IPS-11a (cell line): ENCODE measurements around the gene CDK17.
"Not testable (repeated sequence)": the region's sequence is repeated elsewhere in the genome, so short reads cannot be mapped to it uniquely, and the experiment has no call there.

ENCODE experiments used
- H3K4me3 ChIP-seq: one replicate; pipeline ENCODE4 v1.5.1; 2013; ENCODE audit warnings: low read depth, low read length, control low read depth

The CDK17 gene

GRCh38 chr12:96359328-96359727 is 40.9 kb downstream of the CDK17 start:
- H3K4me3 ChIP-seq, result no peak overlapping the region

- no peak overlapping the region for H3K4me3 ChIP-seq
These were observed 43.4 kb downstream of the CDK17 start for GRCh38 chr12:96356831-96357230.

GRCh38 chr12:96354844-96355534 is 45.2 kb downstream of the CDK17 start:
- no peak overlapping the region for H3K4me3 ChIP-seq

- no peak overlapping the region for H3K4me3 ChIP-seq
These were observed 45.9 kb downstream of the CDK17 start for GRCh38 chr12:96354326-96354725.

- H3K4me3 ChIP-seq, result no peak overlapping the region
These were observed 47.9 kb downstream of the CDK17 start for GRCh38 chr12:96352161-96352835.

GRCh38 chr12:96350982-96351381 is 49.3 kb downstream of the CDK17 start:
- H3K4me3 ChIP-seq, result no peak overlapping the region

GRCh38 chr12:96347130-96347699 is 53.0 kb downstream of the CDK17 start:
- H3K4me3 ChIP-seq, result no peak overlapping the region

- not testable (repeated sequence) for H3K4me3 ChIP-seq
These were observed 53.5 kb downstream of the CDK17 start for GRCh38 chr12:96346716-96347115.

GRCh38 chr12:96344124-96344695 is 56.0 kb downstream of the CDK17 start:
- H3K4me3 ChIP-seq, result no peak overlapping the region

GRCh38 chr12:96343347-96343954 is 56.8 kb downstream of the CDK17 start:
- no peak overlapping the region for H3K4me3 ChIP-seq

- not testable (repeated sequence) for H3K4me3 ChIP-seq
These were observed 60.6 kb downstream of the CDK17 start for GRCh38 chr12:96339666-96340065.

GRCh38 chr12:96338852-96339471 is 61.3 kb downstream of the CDK17 start:
- H3K4me3 ChIP-seq, result no peak overlapping the region

GRCh38 chr12:96337953-96338352 is 62.3 kb downstream of the CDK17 start:
- no peak overlapping the region for H3K4me3 ChIP-seq

GRCh38 chr12:96336489-96336888 is 63.8 kb downstream of the CDK17 start:
- H3K4me3 ChIP-seq, result no peak overlapping the region

- H3K4me3 ChIP-seq, result no peak overlapping the region
These were observed 65.0 kb downstream of the CDK17 start for GRCh38 chr12:96335270-96335669.

GRCh38 chr12:96334502-96334901 is 65.7 kb downstream of the CDK17 start:
- H3K4me3 ChIP-seq, result no peak overlapping the region

- no peak overlapping the region for H3K4me3 ChIP-seq
These were observed 70.7 kb downstream of the CDK17 start for GRCh38 chr12:96329545-96329944.

- no peak overlapping the region for H3K4me3 ChIP-seq
These were observed 71.2 kb downstream of the CDK17 start for GRCh38 chr12:96329018-96329417.

- H3K4me3 ChIP-seq, result no peak overlapping the region
These were observed 72.3 kb downstream of the CDK17 start for GRCh38 chr12:96327889-96328288.

- no peak overlapping the region for H3K4me3 ChIP-seq
These were observed 72.9 kb downstream of the CDK17 start for GRCh38 chr12:96327346-96327745.

GRCh38 chr12:96326628-96327227 is 73.5 kb downstream of the CDK17 start:
- H3K4me3 ChIP-seq, result no peak overlapping the region
